Measurements from ENCODE around the gene NOS1AP. TPM values are rescaled to one million over a fixed set of nuclear protein-coding genes. Genes with fewer than 3 reads are reported as not detected.

NOS1AP gene
- total RNA-seq, 4 donors from 2014 or later = 1.1 to 3.5 (median 2.6) TPM

GRCh38 chr1:162328512-162328911, 259.0 kb downstream of the NOS1AP start:
- TF ChIP-seq CTCF (IDR thresholded peaks at IDR 0.05) (no peak), POLR2A (IDR thresholded peaks at IDR 0.05) (no peak)
- DNase-seq (ENCODE audit: low spot score in 2 of 2) = no peak
- intact Hi-C loops (cut with DNase I; ENCODE audit: low total_unique reads) = no loop called here
- H3K4me3 ChIP-seq (ENCODE audit: low read depth, poor library complexity, severe bottlenecking) = no peak overlapping the region

- TF ChIP-seq CTCF (IDR thresholded peaks at IDR 0.05) (no peak), POLR2A (IDR thresholded peaks at IDR 0.05) (no peak)
- intact Hi-C loops (cut with DNase I; ENCODE audit: low total_unique reads) = no loop called here
- no peak for DNase-seq (ENCODE audit: low spot score in 2 of 2)
- no peak overlapping the region for H3K4me3 ChIP-seq (ENCODE audit: low read depth, poor library complexity, severe bottlenecking)
- WGBS, 2 donors = 30 to 34% methylated on average over 3 of the region's 3 CpGs
Observed at GRCh38 chr1:162329826-162330225, 260.3 kb downstream of the NOS1AP start.

- intact Hi-C loops (cut with DNase I; ENCODE audit: low total_unique reads) = no loop called here
- H3K4me3 ChIP-seq (ENCODE audit: low read depth, poor library complexity, severe bottlenecking) = no peak overlapping the region
- DNase-seq (ENCODE audit: low spot score in 2 of 2) = no peak
- TF ChIP-seq CTCF (IDR thresholded peaks at IDR 0.05) (no peak), POLR2A (IDR thresholded peaks at IDR 0.05) (no peak)
Observed at GRCh38 chr1:162333991-162334390, 264.5 kb downstream of the NOS1AP start.

- intact Hi-C loops (cut with DNase I; ENCODE audit: low total_unique reads) = no loop called here
Observed at GRCh38 chr1:162335126-162335525, 265.6 kb downstream of the NOS1AP start.

GRCh38 chr1:162336621-162337285, 267.3 kb downstream of the NOS1AP start:
- no peak for DNase-seq (ENCODE audit: low spot score in 2 of 2)
- WGBS, 2 donors = 74 to 82% methylated on average over 7 of the region's 7 CpGs
- intact Hi-C loops (cut with DNase I; ENCODE audit: low total_unique reads) = no loop called here
- TF ChIP-seq CTCF (IDR thresholded peaks at IDR 0.05) (no peak), POLR2A (IDR thresholded peaks at IDR 0.05) (no peak)
- H3K4me3 ChIP-seq (ENCODE audit: low read depth, poor library complexity, severe bottlenecking) = no peak overlapping the region

More at GRCh38 chr1:162335126-162335525, 265.6 kb downstream of the NOS1AP start:
- no peak for DNase-seq (ENCODE audit: low spot score in 2 of 2)
- WGBS, 2 donors = 69 to 74% methylated on average over 5 of the region's 5 CpGs
- no peak overlapping the region for H3K4me3 ChIP-seq (ENCODE audit: low read depth, poor library complexity, severe bottlenecking)
- TF ChIP-seq POLR2A (IDR thresholded peaks at IDR 0.05) (no peak), CTCF (IDR thresholded peaks at IDR 0.05) (no peak)

GRCh38 chr1:162342452-162342983, 273.0 kb downstream of the NOS1AP start:
- TF ChIP-seq CTCF (IDR thresholded peaks at IDR 0.05) (no peak), POLR2A (IDR thresholded peaks at IDR 0.05) (no peak)
- DNase-seq (ENCODE audit: low spot score in 2 of 2) = no peak
- H3K4me3 ChIP-seq (ENCODE audit: low read depth, poor library complexity, severe bottlenecking) = no peak overlapping the region
- 87 to 91% methylated on average over 1 of the region's 1 CpG for whole genome bisulfite sequencing, 2 donors
- intact Hi-C loops (cut with DNase I; ENCODE audit: low total_unique reads) = no loop called here

All from lower leg skin (tissue), 4 donors.